SW 1271 (cell line): ENCODE results near the gene STN1.
A peak's percentile ranks its signal among the peaks of the same experiment; 100 is the strongest.

ENCODE experiments used
- DNase-seq, 2 experiments: peaks; one replicate each; lab custom pipeline; 2025; lab: John Stamatoyannopoulos, UW

Gene STN1

GRCh38 chr10:103929381-103929921 lies 11.5 kb upstream of the STN1 start:
- DNase-seq = no peak

GRCh38 chr10:103928784-103929183 lies 10.8 kb upstream of the STN1 start:
- DNase-seq = no peak

- DNase-seq = no peak
These were observed 8.8 kb upstream of the STN1 start for GRCh38 chr10:103926722-103927319.

GRCh38 chr10:103925591-103925990 lies 7.6 kb upstream of the STN1 start:
- no peak for DNase-seq

GRCh38 chr10:103923502-103923901 lies 5.5 kb upstream of the STN1 start:
- no peak for DNase-seq

GRCh38 chr10:103922659-103923058 lies 4.7 kb upstream of the STN1 start:
- DNase-seq = no peak

- DNase-seq = no peak
These were observed 3.8 kb upstream of the STN1 start for GRCh38 chr10:103921750-103922195.

GRCh38 chr10:103921248-103921647 lies 3.3 kb upstream of the STN1 start:
- no peak for DNase-seq

GRCh38 chr10:103919648-103920025 lies 1.7 kb upstream of the STN1 start:
- no peak for DNase-seq

- peak; percentile 60 to 82 for DNase-seq
These were observed 507 bp downstream of the STN1 start for GRCh38 chr10:103917302-103918052.

- no peak for DNase-seq
These were observed 1.1 kb downstream of the STN1 start for GRCh38 chr10:103916876-103917275.

GRCh38 chr10:103916254-103916653 lies 1.7 kb downstream of the STN1 start:
- DNase-seq = no peak

- DNase-seq = peak in 1 of 2 experiments; percentile 21
These were observed 2.2 kb downstream of the STN1 start for GRCh38 chr10:103915796-103916195.

GRCh38 chr10:103912759-103913158 lies 5.2 kb downstream of the STN1 start:
- no peak for DNase-seq

GRCh38 chr10:103911021-103911459 lies 6.9 kb downstream of the STN1 start:
- DNase-seq = no peak

GRCh38 chr10:103910442-103911012 lies 7.5 kb downstream of the STN1 start:
- DNase-seq = no peak

- no peak for DNase-seq
These were observed 12.5 kb downstream of the STN1 start for GRCh38 chr10:103905441-103905840.

GRCh38 chr10:103901299-103901698 lies 16.7 kb downstream of the STN1 start:
- no peak for DNase-seq

- no peak for DNase-seq
These were observed 18.7 kb downstream of the STN1 start for GRCh38 chr10:103899312-103899711.

- DNase-seq = no peak
These were observed 20.7 kb downstream of the STN1 start for GRCh38 chr10:103897241-103897774.

- DNase-seq = no peak
These were observed 21.8 kb downstream of the STN1 start for GRCh38 chr10:103896225-103896624.

GRCh38 chr10:103895411-103896186 lies 22.4 kb downstream of the STN1 start:
- peak in 1 of 2 experiments; percentile 22 for DNase-seq
